OCI-LY7 (cell line): Measurements from ENCODE around the gene KAZALD1. TPM values are rescaled to one million over a fixed set of nuclear protein-coding genes. Genes with fewer than 3 reads are reported as not detected.

Experiments used
- BruUV-seq: library from RNA; stranded (reverse); fragments of 400-500 nt; replicated peaks from 2 replicates; lab custom pipeline; 2021; lab: Mats Ljungman, UMichigan
- CTCF ChIA-PET: fragments of 300-600 bp; sonication (Branson Sonifier 250); formaldehyde crosslinking; loops from one replicate; lab custom pipeline; 2022; ENCODE audit warnings: antibody characterized with exemption; ENCODE audit not compliant: unreplicated experiment; lab: Charles Lee
- POLR2A ChIA-PET: fragments of 300-600 bp; sonication (Branson Sonifier 250); formaldehyde crosslinking; loops from one replicate; lab custom pipeline; 2022; ENCODE audit warnings: antibody characterized with exemption; lab: Charles Lee
- DNase-seq: peaks from one replicate; pipeline ENCODE4 v3.0.0-alpha.2; 2015; ENCODE audit warnings: low spot score
- H2AFZ ChIP-seq: fragments of 200-600 bp; sonication (generic), shearing (Covaris generic); 2 replicates; pipeline ENCODE4 v1.6.1; 2014; ENCODE audit warnings: mild to moderate bottlenecking, antibody characterized with exemption, low read length, moderate library complexity
- H3K27ac ChIP-seq: fragments of 200-600 bp; sonication (generic); 2 replicates; pipeline ENCODE4 v1.5.1; 2014; ENCODE audit warnings: mixed run types, low read depth, mild to moderate bottlenecking, moderate library complexity, low read length, inconsistent platforms; ENCODE audit not compliant: poor library complexity, severe bottlenecking
- H3K36me3 ChIP-seq: fragments of 200-600 bp; sonication (generic); 2 replicates; pipeline ENCODE4 v1.6.1; 2014; ENCODE audit warnings: mild to moderate bottlenecking, antibody characterized with exemption, low read length, moderate library complexity, mixed read lengths; ENCODE audit not compliant: insufficient read depth
- H3K4me1 ChIP-seq: fragments of 200-600 bp; sonication (generic); 2 replicates; pipeline ENCODE4 v1.5.1; 2014; ENCODE audit warnings: mild to moderate bottlenecking, low read length; ENCODE audit not compliant: insufficient read depth, poor library complexity, severe bottlenecking
- H3K4me2 ChIP-seq: fragments of 200-600 bp; sonication (generic); 2 replicates; pipeline ENCODE4 v1.6.1; 2014; ENCODE audit warnings: mild to moderate bottlenecking, low read length
- H3K4me3 ChIP-seq: fragments of 200-600 bp; sonication (generic); 2 replicates; pipeline ENCODE4 v1.5.1; 2014; ENCODE audit warnings: mild to moderate bottlenecking, low read depth, low read length; ENCODE audit not compliant: poor library complexity, severe bottlenecking
- H3K79me2 ChIP-seq: fragments of 200-600 bp; sonication (generic); 2 replicates; pipeline ENCODE4 v1.6.1; 2016; ENCODE audit warnings: low read depth, mild to moderate bottlenecking, low read length, moderate library complexity, mixed read lengths; ENCODE audit not compliant: insufficient read depth
- H3K9me2 ChIP-seq: fragments of 200-600 bp; sonication (generic); 2 replicates; pipeline ENCODE4 v1.6.1; 2016; ENCODE audit warnings: mild to moderate bottlenecking, low read length, mixed read lengths; ENCODE audit not compliant: insufficient read depth
- H3K9me3 ChIP-seq: fragments of 200-600 bp; sonication (generic); 2 replicates; pipeline ENCODE4 v1.6.1; 2014; ENCODE audit warnings: mild to moderate bottlenecking, mixed run types, low read length, mixed read lengths
- H4K20me1 ChIP-seq: fragments of 200-600 bp; sonication (generic); 2 replicates; pipeline ENCODE4 v1.6.1; 2014; ENCODE audit warnings: mild to moderate bottlenecking, antibody characterized with exemption, low read length, moderate library complexity, mixed read lengths; ENCODE audit not compliant: insufficient read depth
- CTCF ChIP-seq: fragments of 200-600 bp; sonication (generic); conservative IDR thresholded peaks from 2 replicates; pipeline ENCODE4 v1.5.1; 2014; ENCODE audit warnings: mild to moderate bottlenecking, antibody characterized with exemption, low read length, moderate library complexity, mixed read lengths
- EZH2phosphoT487 ChIP-seq: fragments of 200-600 bp; sonication (generic); IDR thresholded peaks from 2 replicates; pipeline ENCODE4 v1.6.1; 2018; ENCODE audit warnings: low read depth, borderline replicate concordance, mild to moderate bottlenecking, mixed run types, antibody characterized with exemption, low read length, moderate library complexity, mixed read lengths
- intact Hi-C: fragments of 100-400 bp; cut with micrococcal nuclease; formaldehyde crosslinking; loops from one replicate; pipeline ENCODE4 v1.10.0; 2022; ENCODE audit not compliant: unreplicated experiment
- total RNA-seq, 2 experiments: library from RNA; depleted of rRNA in 1 of 2; stranded (reverse); fragments of >200 nt in 1 of 2; shearing (Covaris generic) in 1 of 2; gene quantifications; 2 replicates each; pipeline ENCODE4 v1.2.3, GENCODE V29; 2014 to 2022

KAZALD1 gene
- total RNA-seq, 2 experiments from 2014 or later = 18.8 to 36.4 TPM

DNA sequence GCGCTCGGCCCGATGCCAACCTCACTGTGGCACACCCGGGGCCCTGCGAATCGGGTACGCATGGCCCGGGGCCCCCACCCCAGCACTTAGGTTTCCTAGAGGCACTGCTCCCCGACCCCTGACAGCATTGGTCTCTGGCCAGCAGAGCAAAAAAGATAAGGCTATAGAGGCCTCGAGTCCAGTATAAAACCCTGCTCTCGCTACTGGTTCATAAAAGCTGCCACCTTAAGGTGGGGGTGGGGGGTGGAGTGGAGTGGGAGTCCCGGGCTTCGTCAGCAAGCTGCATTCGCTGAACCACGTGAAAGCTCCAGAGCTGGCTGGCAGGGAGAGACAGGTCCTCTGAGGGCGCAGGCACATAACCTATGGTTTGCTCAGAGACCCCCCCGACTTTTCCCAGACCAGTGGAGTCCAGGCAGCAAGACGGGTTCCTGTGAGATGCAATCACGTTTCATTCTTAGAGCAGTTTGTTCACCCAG, 1.3 kb downstream of the KAZALD1 start:
- H3K9me3 ChIP-seq = no peaks in the 10 kb centered on the region
- 0 out of 2 replicates have a peak, but pooled peaks cover 10% of the 10 kb centered on the region for H3K36me3 ChIP-seq
- CTCF ChIA-PET = interaction anchor here (1.1 kb wide), 1 partner anchor 79 kb away, joined by 4 read pairs; no protein-coding TSS in a partner anchor
- intact Hi-C loops = loop anchor here (5.0 kb wide), 1 partner anchor 151 kb away; the partner anchor contains the start of gene SLF2
- H3K79me2 ChIP-seq = peaks cover 24% of the 10 kb centered on the region
- no TSS peak for BruUV-seq
- POLR2A ChIA-PET = interaction anchor here (1.1 kb wide), 1 partner anchor 20 kb away, joined by 3 read pairs; no protein-coding TSS in a partner anchor
- peaks cover 67% of the 10 kb centered on the region for H3K4me1 ChIP-seq
- H3K4me2 ChIP-seq = peak overlapping the region; percentile 76
- peak overlapping the region; percentile 89 for H3K4me3 ChIP-seq
- TF ChIP-seq CTCF = no peak
- no peak for TF ChIP-seq EZH2phosphoT487
- no peak overlapping the region; the same call in 1 of the 2 replicates for H2AFZ ChIP-seq
- H3K9me2 ChIP-seq = no peaks in the 10 kb centered on the region
- peak; percentile 27 for DNase-seq
- H3K27ac ChIP-seq = peak overlapping the region; percentile 94
- no peaks in the 10 kb centered on the region for H4K20me1 ChIP-seq

DNA sequence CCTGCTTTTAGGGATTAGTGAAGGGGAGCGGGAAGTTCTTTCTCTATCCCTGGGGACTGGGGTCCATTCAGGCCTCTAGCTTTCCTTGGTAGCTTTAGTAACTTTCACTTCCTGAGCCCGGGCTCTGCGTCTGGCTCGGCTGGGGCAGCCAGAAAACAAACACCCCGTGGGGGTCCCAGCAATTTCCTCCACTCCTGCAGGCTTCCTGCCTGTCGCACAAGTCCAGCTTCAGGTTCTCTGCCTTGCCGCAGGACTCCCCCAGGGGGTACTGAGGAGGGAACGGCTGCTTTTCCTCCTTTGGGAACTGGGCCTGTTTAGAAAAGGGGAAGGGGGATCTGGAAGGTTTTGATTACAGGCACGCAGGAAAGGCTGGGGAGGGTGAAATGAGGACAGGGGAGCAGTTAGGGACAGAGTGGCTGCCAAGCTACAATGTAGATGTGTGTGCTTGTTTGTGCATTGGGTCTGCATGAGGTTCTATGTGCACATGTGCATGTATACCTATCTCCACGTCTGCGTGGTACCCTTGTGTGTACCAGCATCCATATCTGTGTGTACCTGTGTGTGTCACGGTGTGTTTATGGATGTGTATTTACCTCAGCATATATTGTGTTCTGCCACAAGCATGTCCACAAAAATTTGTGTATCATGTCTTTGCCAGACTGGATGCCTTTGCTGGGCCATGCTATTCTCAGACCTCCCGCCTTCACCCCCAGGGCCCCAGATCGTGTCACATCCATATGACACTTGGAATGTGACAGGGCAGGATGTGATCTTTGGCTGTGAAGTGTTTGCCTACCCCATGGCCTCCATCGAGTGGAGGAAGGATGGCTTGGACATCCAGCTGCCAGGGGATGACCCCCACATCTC, 2.0 kb downstream of the KAZALD1 start:
- peaks cover 60% of the 10 kb centered on the region for H3K4me1 ChIP-seq
- intact Hi-C loops = loop anchor here (5.0 kb wide), 1 partner anchor 151 kb away; the partner anchor contains the start of gene SLF2
- peak overlapping the region; percentile 76 for H3K4me2 ChIP-seq
- H3K9me2 ChIP-seq = no peaks in the 10 kb centered on the region
- BruUV-seq = no TSS peak
- 0 out of 2 replicates have a peak, but pooled peaks cover 6% of the 10 kb centered on the region for H3K36me3 ChIP-seq
- TF ChIP-seq CTCF (no peak), EZH2phosphoT487 (no peak)
- H4K20me1 ChIP-seq = no peaks in the 10 kb centered on the region
- H2AFZ ChIP-seq = no peak overlapping the region
- peak overlapping the region; percentile 94 for H3K27ac ChIP-seq
- H3K79me2 ChIP-seq = peaks cover 18% of the 10 kb centered on the region
- H3K9me3 ChIP-seq = no peaks in the 10 kb centered on the region
- ChIA-PET POLR2A (interaction anchor here (0.7 to 1.1 kb wide), 2 partner anchors 20 to 23 kb away, joined by 3 read pairs; no protein-coding TSS in a partner anchor), CTCF (interaction anchor here (1.1 kb wide), 1 partner anchor 78 kb away, joined by 4 read pairs; no protein-coding TSS in a partner anchor)
- peak overlapping the region; percentile 89 for H3K4me3 ChIP-seq
- DNase-seq = peak; percentile 38
